Measurements from ENCODE around the gene SREK1.

The SREK1 gene

DNA sequence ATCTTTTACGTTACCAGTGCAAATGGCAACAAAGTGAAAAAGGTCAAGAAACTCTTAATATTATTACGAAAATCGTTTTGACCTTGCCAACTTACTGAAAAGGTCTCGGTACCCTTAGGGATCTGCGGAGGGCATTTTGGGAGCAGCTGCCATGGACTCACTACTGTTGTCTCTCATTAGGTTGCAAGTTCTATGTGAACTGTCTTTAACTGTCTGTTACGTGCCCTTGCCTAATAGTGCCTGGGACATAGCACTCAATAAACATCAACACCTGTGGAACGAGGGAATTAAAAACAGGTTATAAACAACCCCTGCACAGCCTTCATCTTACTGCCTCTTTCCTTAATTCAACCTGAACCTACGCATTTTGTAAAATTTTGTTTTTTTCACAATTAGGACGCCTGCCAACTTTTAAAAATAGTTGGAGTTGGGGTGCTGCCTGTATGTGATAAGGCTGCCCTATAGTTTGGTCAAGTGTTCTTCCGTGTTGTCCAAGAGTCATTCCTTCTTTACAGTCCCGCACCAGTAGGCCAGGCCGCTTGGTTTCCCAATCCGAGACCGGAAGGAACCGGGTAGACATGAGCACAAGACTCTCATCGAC, 527 bp upstream of the SREK1 start:
- Histone ChIP-seq H3K9ac (ENCODE audit: low read length) (peak overlapping the region; percentile 89), H3K9me3 (ENCODE audit: insufficient read depth, low read length) (no peaks in the 10 kb centered on the region), H3K27me3 (ENCODE audit: low read length) (no peaks in the 10 kb centered on the region), H3K4me3 (ENCODE audit: insufficient read depth, low read length, poor library complexity, severe bottlenecking) (peak overlapping the region; percentile 68), H3K79me2 (ENCODE audit: insufficient read depth, low read length) (peaks cover 41% of the 10 kb centered on the region), H2AFZ (ENCODE audit: low read depth, low read length, severe bottlenecking) (peak overlapping the region; percentile 98), H3K9me2 (replicated peaks; ENCODE audit: insufficient read depth, low read length) (no peaks in the 10 kb centered on the region), H3K36me3 (ENCODE audit: low read length) (no peaks in the 10 kb centered on the region), H4K20me1 (ENCODE audit: low read depth, low read length) (peaks cover 7% of the 10 kb centered on the region; the same call in 1 of the 2 replicates), H3F3A (ENCODE audit: insufficient read depth) (peaks cover 4% of the 10 kb centered on the region; the same call in 1 of the 2 replicates), H3K4me2 (ENCODE audit: low read depth, low read length, poor library complexity, severe bottlenecking) (peak overlapping the region; percentile 99), H3K27ac (ENCODE audit: low read depth, low read length) (peak overlapping the region; percentile 81)
- TF ChIP-seq EZH2phosphoT487 (conservative IDR thresholded peaks at IDR 0.05; ENCODE audit: low read length), result no peak
- TF ChIP-seq, protein P1, sequence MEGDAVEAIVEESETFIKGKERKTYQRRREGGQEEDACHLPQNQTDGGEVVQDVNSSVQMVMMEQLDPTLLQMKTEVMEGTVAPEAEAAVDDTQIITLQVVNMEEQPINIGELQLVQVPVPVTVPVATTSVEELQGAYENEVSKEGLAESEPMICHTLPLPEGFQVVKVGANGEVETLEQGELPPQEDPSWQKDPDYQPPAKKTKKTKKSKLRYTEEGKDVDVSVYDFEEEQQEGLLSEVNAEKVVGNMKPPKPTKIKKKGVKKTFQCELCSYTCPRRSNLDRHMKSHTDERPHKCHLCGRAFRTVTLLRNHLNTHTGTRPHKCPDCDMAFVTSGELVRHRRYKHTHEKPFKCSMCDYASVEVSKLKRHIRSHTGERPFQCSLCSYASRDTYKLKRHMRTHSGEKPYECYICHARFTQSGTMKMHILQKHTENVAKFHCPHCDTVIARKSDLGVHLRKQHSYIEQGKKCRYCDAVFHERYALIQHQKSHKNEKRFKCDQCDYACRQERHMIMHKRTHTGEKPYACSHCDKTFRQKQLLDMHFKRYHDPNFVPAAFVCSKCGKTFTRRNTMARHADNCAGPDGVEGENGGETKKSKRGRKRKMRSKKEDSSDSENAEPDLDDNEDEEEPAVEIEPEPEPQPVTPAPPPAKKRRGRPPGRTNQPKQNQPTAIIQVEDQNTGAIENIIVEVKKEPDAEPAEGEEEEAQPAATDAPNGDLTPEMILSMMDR (IDR thresholded peaks at IDR 0.05; ENCODE audit: insufficient read depth, low read length, poor library complexity, severe bottlenecking), result no peak

DNA sequence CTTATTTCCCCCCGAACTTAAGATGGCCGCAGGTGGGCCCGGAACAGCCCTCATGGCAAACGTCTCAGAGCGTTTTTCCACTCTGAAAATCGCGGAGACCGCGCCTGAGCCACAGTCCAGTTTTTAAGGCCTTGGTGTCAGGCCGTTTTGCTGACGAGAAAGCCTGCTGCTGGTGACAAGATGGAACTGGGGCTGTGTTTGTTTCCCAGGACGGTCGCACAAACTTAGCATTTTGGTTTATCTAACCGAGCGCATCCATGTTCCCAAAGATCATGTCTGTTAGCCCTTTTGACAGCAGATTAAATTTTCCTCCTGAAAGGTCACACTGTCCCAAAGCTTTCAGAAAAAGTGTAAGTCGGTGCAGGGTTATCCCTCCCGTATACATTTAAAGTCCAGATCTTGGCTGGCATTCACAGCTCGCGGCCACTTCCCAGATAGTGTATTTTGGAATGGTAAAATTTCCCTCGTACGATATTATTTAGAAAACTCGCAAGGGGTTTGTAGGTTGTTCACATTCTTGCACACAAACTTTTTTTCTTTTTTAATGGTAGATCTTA, 812 bp downstream of the SREK1 start:
- Histone ChIP-seq H3K27ac (ENCODE audit: low read depth, low read length) (peak overlapping the region; percentile 81), H3K36me3 (ENCODE audit: low read length) (no peaks in the 10 kb centered on the region), H3K79me2 (ENCODE audit: insufficient read depth, low read length) (peaks cover 54% of the 10 kb centered on the region), H3F3A (ENCODE audit: insufficient read depth) (peaks cover 4% of the 10 kb centered on the region; the same call in 1 of the 2 replicates), H4K20me1 (ENCODE audit: low read depth, low read length) (peaks cover 7% of the 10 kb centered on the region; the same call in 1 of the 2 replicates), H3K4me3 (ENCODE audit: insufficient read depth, low read length, poor library complexity, severe bottlenecking) (peak overlapping the region; percentile 68), H3K4me2 (ENCODE audit: low read depth, low read length, poor library complexity, severe bottlenecking) (peak overlapping the region; percentile 99), H3K9ac (ENCODE audit: low read length) (peak overlapping the region; percentile 89), H3K9me3 (ENCODE audit: insufficient read depth, low read length) (no peaks in the 10 kb centered on the region), H2AFZ (ENCODE audit: low read depth, low read length, severe bottlenecking) (peak overlapping the region; percentile 98), H3K27me3 (ENCODE audit: low read length) (no peaks in the 10 kb centered on the region), H3K9me2 (replicated peaks; ENCODE audit: insufficient read depth, low read length) (no peaks in the 10 kb centered on the region)
- no peak for TF ChIP-seq EZH2phosphoT487 (conservative IDR thresholded peaks at IDR 0.05; ENCODE audit: low read length)
- TF ChIP-seq, protein P1 (IDR thresholded peaks at IDR 0.05; ENCODE audit: insufficient read depth, low read length, poor library complexity, severe bottlenecking), result no peak

DNA sequence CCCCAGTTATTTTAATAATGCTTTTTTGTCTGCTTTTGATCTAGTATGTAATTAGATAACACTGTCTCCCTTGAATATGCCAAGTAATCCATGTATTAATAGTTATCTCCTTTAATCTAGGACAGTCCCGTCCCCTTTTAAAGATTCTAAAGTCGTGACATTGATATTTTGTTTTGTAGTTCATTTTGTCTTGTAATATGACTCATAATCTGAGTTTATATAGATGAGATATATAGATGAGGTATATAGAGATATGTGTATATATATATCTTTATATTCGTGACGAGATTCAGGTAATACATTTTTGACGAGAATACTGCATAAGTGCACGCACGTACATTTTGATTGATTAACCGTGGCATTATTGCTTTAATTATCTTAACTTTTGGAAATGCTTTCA, 1.6 kb downstream of the SREK1 start:
- Histone ChIP-seq H4K20me1 (ENCODE audit: low read depth, low read length) (peaks cover 7% of the 10 kb centered on the region; the same call in 1 of the 2 replicates), H3K79me2 (ENCODE audit: insufficient read depth, low read length) (peaks cover 63% of the 10 kb centered on the region), H3K4me3 (ENCODE audit: insufficient read depth, low read length, poor library complexity, severe bottlenecking) (peak overlapping the region; percentile 68), H3K27ac (ENCODE audit: low read depth, low read length) (peak overlapping the region; percentile 81; the same call in 1 of the 2 replicates), H3K9me2 (replicated peaks; ENCODE audit: insufficient read depth, low read length) (no peaks in the 10 kb centered on the region), H2AFZ (ENCODE audit: low read depth, low read length, severe bottlenecking) (no peak overlapping the region), H3F3A (ENCODE audit: insufficient read depth) (peaks cover 4% of the 10 kb centered on the region; the same call in 1 of the 2 replicates), H3K27me3 (ENCODE audit: low read length) (no peaks in the 10 kb centered on the region), H3K9ac (ENCODE audit: low read length) (peak overlapping the region; percentile 89), H3K9me3 (ENCODE audit: insufficient read depth, low read length) (no peaks in the 10 kb centered on the region), H3K36me3 (ENCODE audit: low read length) (no peaks in the 10 kb centered on the region), H3K4me2 (ENCODE audit: low read depth, low read length, poor library complexity, severe bottlenecking) (peak overlapping the region; percentile 99)
- TF ChIP-seq, protein P1 (IDR thresholded peaks at IDR 0.05; ENCODE audit: insufficient read depth, low read length, poor library complexity, severe bottlenecking), result no peak
- no peak for TF ChIP-seq EZH2phosphoT487 (conservative IDR thresholded peaks at IDR 0.05; ENCODE audit: low read length)
